NCI-H748 (cell line): ENCODE measurements around the gene KLRC3.
"Not testable (repeated sequence)": the region's sequence is repeated elsewhere in the genome, so short reads cannot be mapped to it uniquely, and the experiment has no call there.

Experiments
- DNase-seq: peaks from one replicate; lab custom pipeline; 2025; ENCODE audit not compliant: unreplicated experiment; lab: John Stamatoyannopoulos, UW

Gene KLRC3

DNA sequence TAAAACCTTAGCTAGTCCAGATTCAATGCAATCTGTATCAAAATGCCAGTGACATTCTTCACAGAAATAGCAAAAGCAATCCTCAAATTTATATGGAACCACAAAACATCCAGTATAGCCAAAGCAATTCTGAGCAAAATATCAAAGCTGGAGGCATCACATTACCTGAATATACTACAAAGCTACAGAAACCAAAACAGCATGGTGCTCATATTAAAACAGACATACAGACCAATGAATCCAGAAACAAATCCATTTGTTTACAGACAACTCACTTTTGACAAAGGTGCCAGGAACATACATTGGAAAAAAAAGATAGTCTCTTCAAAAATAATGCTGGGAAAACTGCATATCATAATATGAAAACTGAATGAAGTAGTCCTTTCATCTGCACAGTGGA, 15.6 kb downstream of the KLRC3 start:
- DNase-seq, result no peak

GRCh38 chr12:10400829-10401228, 19.6 kb downstream of the KLRC3 start:
- no peak for DNase-seq

DNA sequence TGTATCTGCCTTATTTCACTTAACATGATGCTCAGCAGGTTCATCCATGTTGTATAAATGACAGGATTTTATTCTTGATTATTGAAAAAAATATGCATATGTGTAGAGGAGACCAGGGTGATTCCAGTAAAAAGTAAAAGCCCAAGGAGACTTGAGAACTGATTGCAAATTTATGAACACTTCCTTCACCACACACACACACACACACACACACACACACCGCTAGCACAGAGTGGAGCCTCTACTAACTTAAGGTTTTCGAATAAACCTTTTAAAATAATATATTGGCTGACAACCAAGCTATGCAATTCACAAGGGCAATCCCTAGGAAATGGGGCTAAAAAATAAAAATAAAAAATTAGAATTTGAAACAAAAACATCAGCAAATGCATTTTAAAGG, 22.2 kb downstream of the KLRC3 start:
- DNase-seq, result no peak

GRCh38 chr12:10397296-10397695, 23.1 kb downstream of the KLRC3 start:
- no peak for DNase-seq

GRCh38 chr12:10396176-10396575, 24.2 kb downstream of the KLRC3 start:
- not testable (repeated sequence) for DNase-seq

GRCh38 chr12:10395390-10395998, 24.9 kb downstream of the KLRC3 start:
- DNase-seq, result peak; percentile 30

DNA sequence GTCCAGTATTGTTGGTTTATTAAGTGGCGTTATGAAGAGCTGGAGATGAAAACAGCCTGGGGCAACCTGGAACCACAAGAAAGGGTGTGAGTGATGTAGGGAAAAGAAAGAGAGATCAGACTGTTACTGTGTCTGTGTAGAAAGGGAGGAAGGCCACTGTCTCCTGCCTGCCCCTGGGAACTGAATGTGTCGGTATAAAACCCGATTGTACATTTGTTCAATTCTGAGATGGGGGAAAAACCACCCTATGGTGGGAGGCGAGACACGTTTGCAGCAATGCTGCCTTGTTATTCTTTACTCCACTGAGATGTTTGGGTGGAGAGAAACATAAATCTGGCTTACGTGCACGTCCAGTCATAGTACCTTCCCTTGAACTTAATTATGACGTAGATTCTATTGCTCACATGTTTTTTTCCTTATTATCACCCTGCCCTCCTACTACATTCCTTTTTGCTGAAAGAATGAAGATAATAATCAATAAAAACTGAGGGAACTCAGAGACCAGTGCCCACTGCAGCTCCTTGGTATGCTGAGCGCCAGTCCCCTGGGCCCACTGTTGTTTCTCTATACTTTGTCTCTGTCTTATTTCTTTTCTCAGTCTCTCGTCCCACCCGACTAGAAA, 25.8 kb downstream of the KLRC3 start:
- DNase-seq, result not testable (repeated sequence)

DNA sequence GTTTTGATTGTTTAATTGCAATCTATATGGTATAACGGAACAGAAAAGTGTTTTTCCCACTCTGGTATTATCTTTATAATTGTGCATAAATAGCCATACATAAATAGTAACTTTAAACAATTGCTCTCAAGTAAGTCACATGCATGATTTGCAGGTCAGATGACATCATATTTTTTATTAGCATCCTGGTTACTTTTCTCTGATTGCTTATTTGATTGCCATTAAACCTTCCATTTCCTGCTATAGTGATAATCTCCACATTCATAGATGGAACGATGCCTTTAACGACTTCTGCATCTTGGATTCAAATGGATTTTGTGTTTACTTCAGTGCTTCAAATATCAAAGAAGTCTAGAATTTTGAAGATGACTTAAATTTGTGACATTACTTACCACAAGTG, 27.1 kb downstream of the KLRC3 start:
- DNase-seq, result no peak

GRCh38 chr12:10392394-10392930, 27.9 kb downstream of the KLRC3 start:
- peak; percentile 28 for DNase-seq

- DNase-seq, result not testable (repeated sequence)
Observed at GRCh38 chr12:10390991-10391390, 29.4 kb downstream of the KLRC3 start.

DNA sequence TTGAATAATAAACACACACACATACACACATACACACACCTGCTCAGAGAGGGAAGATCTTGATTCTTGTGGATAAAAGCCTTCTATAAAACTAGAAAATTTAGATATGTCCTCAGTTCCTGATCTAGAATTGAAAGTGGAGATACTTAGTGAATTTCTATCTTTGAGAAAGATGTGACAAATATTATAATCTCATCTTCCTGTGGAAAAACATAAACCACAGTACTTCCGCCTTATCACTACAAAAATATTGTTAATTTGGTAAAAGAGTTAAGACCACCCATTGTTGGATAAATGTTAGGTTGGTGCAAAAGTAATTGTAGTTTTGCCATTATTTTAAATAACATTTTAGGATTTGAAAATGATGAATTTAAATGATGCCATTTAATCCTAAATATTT, 30.5 kb downstream of the KLRC3 start, which contains the start of gene KLRK1:
KLRK1 (minus strand) TSS at position 138 of the 400 bp plus-strand sequence. CDS start 1,231 bp downstream, outside the sequence.
- DNase-seq, result no peak

DNA sequence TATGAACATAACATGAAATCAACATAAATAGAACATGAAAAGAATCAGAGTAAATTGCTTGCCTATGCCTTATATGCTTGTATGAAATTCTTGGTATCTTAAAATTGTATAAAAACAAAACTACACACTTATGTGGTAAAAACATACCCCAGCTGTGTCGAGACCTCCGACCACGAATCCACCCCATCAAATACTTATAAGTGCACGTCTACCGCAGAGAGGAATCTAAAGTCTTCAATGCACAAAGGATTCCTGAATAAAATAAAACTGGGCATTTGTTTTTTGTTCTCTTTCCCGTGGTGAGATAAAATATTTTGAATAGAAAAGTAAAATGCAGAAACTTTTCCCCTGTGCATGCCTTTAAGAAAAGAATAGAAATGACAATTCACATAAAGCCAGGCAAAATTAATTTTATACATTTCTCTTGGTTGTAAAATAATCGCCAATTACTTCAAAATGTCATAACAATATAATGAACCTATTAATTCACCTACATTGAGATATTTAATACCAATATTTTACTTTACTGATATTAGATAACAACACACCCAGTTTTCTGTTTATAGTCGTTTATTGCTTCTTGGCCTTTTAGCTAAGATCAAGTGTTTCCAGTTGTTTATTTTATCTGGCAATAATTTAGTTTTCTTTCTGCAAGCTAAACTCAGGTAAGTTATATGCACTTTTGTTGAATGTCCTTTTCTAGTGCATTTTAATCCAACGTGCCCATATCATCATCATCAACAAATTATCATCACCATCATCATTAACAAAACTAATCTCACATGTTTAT, 31.6 kb downstream of the KLRC3 start:
- no peak for DNase-seq

DNA sequence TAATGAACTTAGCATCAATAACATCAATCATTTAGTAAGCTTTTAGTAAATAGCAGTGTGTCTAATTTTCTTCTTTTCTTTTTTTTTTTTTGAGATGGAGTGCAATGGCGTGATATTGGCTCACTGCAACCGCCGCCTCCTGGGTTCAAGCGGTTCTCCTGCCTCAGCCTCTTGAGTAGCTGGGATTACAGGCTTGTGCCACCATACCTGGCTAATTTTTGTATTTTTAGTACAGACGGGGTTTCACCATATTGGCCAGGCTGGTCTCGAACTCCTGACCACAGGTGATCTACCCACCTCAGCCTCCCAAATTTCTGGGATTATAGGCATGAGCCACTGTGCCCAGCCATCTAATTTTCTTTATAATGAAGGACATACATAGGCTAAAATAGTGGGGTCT, 32.9 kb downstream of the KLRC3 start:
- DNase-seq, result not testable (repeated sequence)

DNA sequence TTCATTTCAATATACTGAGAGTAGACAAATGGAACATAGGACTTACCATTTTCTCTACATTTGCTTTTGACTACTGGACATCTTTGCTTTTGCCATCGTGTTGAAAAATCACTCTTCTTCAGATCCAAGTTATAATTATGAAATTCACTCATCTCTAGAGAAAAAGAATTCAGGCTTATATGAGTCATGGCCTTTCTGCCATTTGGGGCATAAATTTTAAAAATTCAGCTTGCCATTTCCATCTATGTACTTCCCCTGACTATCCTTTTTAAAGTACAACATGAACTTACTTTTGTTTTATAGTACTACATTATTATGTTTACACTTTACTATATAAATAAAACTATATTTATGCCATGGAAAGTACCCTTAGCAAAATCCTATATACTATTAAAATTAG, 33.5 kb downstream of the KLRC3 start:
- no peak for DNase-seq

GRCh38 chr12:10385166-10385613, 35.2 kb downstream of the KLRC3 start:
- no peak for DNase-seq

DNA sequence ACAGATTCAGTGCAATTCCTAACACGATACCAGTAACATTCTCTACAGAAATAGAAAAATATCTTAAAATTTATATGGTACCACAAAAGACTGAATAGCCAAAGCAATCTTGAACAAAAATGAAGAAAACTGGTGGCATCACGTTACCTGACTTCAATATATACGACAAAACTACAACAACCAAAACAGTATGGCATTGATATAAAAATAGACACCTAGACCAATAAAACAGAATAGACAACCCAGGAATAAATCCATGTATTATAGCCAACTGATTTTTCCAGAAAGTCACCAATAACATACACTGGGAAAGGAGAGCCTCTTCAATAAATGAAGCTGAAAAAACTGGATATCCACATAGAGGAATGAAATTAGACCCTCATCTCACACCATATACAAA, 36.2 kb downstream of the KLRC3 start:
- no peak for DNase-seq

DNA sequence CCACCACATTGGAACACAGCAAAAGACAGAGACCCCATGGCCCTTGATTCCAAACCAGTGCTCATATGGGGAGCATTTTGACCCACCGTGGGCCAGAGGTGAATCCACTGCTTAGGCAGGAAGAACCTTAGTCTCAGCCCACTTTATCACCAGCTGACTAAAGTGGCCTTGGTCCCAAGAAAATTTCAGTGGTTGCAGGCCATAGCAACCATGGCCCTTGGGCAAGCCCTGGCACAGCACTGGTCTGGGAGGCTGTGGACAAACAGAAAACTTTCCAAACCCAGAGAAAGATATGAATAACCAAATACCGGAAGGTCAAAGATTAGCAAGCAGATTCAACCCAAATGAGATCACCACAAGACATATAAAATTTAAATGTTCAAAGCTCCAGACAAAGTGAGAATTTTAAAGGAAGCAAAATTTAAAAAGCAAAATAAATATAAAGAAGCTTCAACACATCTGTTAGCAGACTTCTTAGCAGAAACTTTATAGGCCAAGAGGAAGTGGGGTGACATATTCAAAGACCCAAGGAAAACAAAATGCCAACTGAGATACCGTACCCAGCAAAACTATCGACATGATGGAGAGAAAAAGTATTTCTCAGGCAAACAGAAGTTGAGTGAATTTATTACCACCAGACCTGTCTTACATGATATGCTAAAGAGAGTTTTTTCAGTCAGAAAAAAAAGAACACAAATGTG, 38.3 kb downstream of the KLRC3 start:
- DNase-seq, result no peak

GRCh38 chr12:10378737-10379136, 41.7 kb downstream of the KLRC3 start:
- not testable (repeated sequence) for DNase-seq

DNA sequence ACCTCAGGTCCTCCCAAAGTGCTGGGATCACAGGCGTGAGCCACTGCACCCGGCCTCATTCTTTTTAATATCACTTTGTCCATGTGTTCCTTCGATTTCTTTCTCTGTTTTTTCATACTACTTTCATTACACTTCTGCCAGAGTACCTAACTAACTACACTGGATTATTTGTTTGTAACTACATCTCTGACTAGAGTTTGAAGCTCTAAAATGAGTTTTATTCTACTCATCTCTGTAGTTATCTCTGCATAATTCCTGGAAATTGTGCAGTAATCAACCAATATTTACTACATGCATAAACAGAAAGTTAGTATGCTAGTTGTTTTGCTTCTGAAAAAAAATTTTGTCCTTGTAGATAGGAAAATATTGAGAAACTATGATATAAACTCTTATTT, 45.8 kb downstream of the KLRC3 start:
- DNase-seq, result no peak

DNA sequence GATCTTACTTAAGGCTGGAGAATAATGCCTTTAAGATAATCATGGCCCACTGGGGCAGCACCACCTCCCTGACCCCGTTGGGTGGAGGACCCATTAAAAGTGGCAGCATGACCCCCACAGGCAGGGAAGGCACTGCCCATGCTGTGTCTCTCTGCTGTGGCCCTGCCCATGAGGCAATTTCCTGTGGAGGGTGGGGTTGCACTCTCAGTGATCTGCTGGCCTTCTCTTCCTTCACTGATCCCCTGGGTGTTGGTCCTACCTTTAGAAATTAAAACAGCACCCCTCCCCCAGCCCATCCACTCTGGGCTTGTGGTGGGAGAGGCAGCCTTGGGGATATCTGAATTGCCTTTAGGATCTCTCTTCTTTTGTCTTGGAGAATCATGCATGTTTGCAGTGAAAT, 47.8 kb downstream of the KLRC3 start:
- no peak for DNase-seq

- not testable (repeated sequence) for DNase-seq
Observed at GRCh38 chr12:10371893-10372535, 48.4 kb downstream of the KLRC3 start.
